GM19468 (cell line): ENCODE results near the gene RNF20.
"Not testable (repeated sequence)": the region's sequence is repeated elsewhere in the genome, so short reads cannot be mapped to it uniquely, and the experiment has no call there.

Source experiments
- ATAC-seq: cut with Tn5 transposase; IDR thresholded peaks from one replicate; pipeline ENCODE4 v1.9.1; 2021; ENCODE audit warnings: mild to moderate bottlenecking, moderate library complexity, moderate number of reproducible peaks; ENCODE audit not compliant: unreplicated experiment; ENCODE audit errors: extremely low read depth

RNF20 gene

GRCh38 chr9:101530076-101530711, 3.5 kb upstream of the RNF20 start:
- ATAC-seq: peak; percentile 31

DNA sequence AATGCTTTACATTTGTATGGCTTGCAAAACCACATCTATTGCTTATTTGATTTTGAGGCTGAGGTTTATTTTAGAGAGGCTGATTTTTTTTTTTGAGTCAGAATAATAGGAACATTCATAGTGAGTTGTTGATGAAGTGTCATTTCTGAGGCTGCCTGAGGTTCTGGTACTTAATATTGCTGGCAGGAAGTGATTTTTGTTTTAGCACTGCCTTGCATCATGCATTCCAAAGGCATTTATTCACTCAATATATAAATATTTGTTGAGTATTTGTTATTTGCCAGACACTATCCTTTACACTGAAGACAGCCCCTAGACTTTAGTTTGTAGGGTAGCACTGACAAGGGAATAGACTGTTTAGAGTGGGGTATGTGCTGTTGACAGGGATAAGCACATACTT, 2.7 kb downstream of the RNF20 start:
- ATAC-seq: no peak

GRCh38 chr9:101536938-101537337, 3.3 kb downstream of the RNF20 start:
- no peak for ATAC-seq

DNA sequence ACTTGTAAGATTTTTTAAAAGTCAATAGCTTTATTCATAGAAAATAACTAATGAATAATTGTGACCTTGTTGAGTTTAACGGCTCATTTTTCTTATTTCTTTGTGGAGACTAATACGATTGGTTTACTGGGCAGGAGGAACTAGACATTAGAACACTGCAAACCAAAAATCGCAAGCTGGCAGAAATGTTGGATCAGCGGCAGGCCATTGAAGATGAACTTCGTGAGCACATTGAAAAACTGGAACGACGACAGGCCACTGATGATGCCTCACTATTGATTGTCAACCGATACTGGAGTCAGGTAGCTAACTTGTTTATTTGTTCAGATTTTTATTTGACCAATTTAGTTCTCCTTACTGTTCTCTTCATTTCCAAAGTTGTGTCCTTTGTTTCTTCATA, 6.4 kb downstream of the RNF20 start:
- no peak for ATAC-seq

DNA sequence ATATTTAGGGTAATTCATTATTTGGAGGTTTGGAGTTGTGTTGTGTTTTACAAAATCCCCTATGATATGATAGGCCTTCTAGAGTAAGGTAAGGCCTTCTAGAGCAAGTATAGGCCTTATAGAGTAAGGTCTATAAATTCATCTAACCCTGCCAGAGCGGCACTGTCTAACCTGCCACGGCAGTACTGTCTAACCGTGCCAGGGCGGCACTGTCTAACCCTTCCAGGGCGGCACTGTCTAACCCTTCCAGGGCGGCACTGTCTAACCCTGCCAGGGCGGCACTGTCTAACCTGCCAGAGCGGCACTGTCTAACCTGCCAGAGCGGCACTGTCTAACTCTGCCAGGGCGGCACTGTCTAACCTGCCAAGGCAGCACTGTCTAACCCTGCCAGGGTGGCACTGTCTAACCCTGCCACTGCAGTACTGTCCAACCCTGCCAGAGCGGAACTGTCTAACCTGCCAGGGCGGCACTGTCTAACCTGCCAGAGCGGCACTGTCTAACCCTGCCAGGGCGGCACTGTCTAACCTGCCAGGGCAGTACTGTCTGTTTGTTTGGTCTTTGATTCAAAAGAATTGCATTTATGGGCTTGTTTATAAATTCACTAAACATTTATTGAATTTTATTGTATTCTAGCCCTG, 9.6 kb downstream of the RNF20 start:
- ATAC-seq: no peak

GRCh38 chr9:101549472-101550098, 15.9 kb downstream of the RNF20 start:
- not testable (repeated sequence) for ATAC-seq

DNA sequence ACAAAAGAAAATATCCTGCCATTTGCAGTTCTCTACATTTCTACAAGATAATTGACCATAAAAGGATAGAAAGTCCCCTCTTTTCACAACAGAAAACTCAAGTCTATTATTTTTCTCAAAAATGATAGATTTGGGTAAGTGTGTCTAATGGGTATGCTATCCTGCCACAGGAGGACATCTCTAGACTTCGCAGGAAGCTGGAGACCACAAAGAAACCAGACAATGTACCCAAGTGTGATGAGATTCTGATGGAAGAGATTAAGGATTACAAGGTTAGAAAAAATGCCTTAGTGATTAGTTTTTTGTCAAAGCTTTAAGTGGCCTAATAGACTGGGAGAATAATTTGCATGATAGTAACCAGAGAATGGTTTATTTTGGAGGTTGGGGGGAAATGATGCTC, 28.1 kb downstream of the RNF20 start:
- no peak for ATAC-seq

DNA sequence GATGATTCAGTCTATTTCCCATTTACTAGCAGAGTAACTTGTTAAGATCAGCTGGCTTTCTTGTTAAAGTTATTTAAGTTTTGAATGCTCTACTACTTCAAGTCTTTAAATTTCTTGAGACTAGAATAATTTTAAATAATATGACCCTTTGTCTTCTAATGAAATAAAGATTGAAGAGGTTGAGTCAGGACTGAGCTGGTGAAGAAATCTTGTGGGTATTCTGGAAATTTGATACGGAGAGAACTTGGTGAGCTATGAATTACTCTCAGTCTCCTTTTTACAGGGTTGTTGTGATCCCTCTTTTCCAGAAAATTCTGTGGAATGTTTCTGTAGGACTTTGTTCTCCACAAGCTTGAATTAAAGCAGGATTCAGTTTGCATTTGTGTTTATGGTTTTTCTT, 29.3 kb downstream of the RNF20 start:
- ATAC-seq: no peak

- ATAC-seq: no peak
These were observed 30.6 kb downstream of the RNF20 start for GRCh38 chr9:101564252-101564651.

DNA sequence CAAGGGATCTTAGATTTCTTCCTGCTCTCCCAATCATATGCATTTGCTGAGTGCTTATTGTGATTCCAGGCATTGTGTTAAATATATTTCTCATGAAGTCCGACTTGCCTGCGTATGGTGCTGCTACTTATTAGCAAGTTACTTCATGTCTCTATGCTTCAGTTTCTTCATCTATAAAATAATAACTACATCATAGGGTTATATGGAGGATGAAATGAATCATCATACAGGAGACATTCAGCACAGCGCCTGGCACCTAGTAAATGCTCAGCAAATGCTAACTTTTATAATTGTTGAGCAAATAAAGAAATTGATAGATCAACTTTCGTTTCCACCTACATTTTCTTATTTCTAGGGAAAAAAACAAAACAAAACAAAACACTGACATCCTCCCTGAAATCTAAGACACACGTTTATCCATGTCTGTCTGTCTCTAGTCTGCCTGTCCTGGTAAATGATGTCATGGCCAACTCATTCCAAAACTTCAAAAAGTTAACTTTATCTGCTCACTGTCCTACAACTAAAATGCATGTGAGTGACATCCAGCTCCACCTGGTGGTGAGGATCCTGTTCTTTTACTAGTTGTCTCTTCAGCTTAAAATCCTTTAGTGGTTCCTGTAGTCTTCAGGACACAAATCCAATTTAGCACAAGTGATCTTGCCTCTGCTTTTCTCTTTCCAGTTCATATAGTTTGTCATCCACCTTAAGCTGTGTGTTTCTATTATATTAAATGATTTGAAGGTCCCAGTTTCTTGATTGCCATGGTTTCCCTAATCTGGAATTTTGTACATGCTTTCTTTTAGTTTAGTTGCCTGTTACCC, 33.5 kb downstream of the RNF20 start:
- peak; percentile 45 for ATAC-seq

- no peak for ATAC-seq
These were observed 34.2 kb downstream of the RNF20 start for GRCh38 chr9:101567725-101568350.

GRCh38 chr9:101569741-101570501, 36.3 kb downstream of the RNF20 start:
- no peak for ATAC-seq

- ATAC-seq: no peak
These were observed 37.5 kb downstream of the RNF20 start for GRCh38 chr9:101571114-101571513.

DNA sequence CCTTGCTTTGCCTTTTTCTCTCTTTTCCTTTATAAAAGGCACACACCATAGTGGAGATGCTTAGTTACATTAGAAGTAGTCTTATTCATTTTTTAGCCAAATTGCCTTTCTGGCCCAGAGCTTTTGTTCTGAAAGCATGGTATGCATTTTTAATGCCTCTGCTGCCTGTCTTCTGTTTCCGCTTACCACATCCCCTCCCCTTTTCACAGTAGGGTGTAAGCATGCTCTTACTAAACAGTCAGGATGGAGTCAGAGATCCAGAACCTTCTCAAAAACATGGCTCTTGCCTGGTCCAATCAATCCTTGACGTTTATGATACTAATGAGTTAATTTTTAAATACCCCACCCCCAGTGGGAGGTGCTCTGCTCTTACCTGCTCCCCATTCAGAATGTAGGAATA, 38.7 kb downstream of the RNF20 start:
- ATAC-seq: no peak

DNA sequence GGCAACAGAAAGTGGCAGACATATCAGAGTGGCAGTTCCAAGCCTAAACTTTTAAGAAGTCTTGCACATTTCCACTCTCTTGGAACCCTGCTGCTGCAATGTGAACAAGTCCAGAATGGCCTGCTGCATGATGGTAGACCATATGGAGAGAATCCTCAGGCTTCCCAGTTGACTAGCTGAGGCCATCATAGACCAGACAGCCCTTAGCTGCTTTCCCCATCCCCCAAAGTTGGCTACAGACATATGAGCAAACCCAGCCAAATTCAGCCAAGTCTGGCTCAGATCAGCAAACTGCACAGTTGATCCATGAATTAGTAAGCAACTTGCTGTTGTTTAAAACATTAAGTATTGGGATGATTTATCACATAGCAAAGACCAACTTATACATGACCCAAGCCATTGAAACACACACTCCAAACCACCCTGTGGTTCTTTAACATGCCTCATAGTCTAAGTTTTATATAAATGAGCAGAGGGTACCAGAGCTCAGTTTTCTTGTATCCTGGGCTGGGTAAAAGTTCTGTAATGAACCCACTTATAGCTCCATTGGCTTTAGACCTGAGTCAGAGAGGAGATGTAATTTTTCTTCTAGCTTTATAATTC, 41.2 kb downstream of the RNF20 start:
- no peak for ATAC-seq

- ATAC-seq: no peak
These were observed 44.7 kb downstream of the RNF20 start for GRCh38 chr9:101578378-101578777.

- no peak for ATAC-seq
These were observed 46.3 kb downstream of the RNF20 start for GRCh38 chr9:101579711-101580545.

GRCh38 chr9:101582553-101582952, 48.9 kb downstream of the RNF20 start:
- ATAC-seq: no peak
